ENCODE results near the gene CPNE4. TPM values are rescaled to one million over a fixed set of nuclear protein-coding genes. Genes with fewer than 3 reads are reported as not detected.
A peak's percentile ranks its signal among the peaks of the same experiment; 100 is the strongest.

Gene CPNE4
- total RNA-seq, 1 donor from 2014 or later = 0.26 TPM

DNA sequence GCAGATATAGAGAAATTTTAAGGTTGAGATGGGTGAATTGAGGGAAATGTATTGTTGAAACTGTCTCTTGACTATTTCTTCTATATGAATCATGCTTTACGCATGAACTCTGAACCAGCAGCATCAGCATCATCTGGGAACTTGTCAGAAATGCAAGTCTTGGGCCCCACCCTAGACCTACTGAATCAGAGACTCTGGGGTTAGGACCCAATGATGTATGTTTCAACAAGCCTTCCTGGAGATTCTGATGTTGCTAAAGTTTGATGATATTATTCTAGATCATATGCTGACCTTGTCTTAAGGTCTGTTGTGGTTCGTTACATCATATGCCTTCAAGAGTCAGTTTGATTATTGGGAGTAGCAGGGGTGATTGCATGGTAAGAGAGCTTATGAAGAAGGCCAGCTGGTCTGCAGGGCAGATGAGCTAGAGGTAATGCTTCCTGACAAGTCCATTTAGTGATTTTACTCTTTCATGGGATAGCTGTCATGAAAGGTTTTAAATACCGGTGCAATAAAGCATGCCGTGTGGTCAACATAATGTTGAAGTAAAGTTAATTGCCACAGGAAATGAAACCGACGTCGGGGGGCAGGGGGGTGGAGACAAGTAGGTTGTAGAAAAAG, 379.6 kb downstream of the CPNE4 start:
- H3K27me3 ChIP-seq = no peaks in the 10 kb centered on the region
- ATAC-seq = no peak
- H3K9me3 ChIP-seq = no peaks in the 10 kb centered on the region
- DNase-seq = no peak
- H3K36me3 ChIP-seq = no peaks in the 10 kb centered on the region
- TF ChIP-seq, protein P1, sequence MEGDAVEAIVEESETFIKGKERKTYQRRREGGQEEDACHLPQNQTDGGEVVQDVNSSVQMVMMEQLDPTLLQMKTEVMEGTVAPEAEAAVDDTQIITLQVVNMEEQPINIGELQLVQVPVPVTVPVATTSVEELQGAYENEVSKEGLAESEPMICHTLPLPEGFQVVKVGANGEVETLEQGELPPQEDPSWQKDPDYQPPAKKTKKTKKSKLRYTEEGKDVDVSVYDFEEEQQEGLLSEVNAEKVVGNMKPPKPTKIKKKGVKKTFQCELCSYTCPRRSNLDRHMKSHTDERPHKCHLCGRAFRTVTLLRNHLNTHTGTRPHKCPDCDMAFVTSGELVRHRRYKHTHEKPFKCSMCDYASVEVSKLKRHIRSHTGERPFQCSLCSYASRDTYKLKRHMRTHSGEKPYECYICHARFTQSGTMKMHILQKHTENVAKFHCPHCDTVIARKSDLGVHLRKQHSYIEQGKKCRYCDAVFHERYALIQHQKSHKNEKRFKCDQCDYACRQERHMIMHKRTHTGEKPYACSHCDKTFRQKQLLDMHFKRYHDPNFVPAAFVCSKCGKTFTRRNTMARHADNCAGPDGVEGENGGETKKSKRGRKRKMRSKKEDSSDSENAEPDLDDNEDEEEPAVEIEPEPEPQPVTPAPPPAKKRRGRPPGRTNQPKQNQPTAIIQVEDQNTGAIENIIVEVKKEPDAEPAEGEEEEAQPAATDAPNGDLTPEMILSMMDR (IDR thresholded peaks at IDR 0.05) = no peak
- no peaks in the 10 kb centered on the region for H3K4me1 ChIP-seq
- intact Hi-C loops (cut with DNase I) = no loop called here
- no peak overlapping the region for H3K27ac ChIP-seq
- no peak overlapping the region for H3K4me3 ChIP-seq

GRCh38 chr3:131645638-131646037, 389.2 kb downstream of the CPNE4 start:
- intact Hi-C loops (cut with DNase I) = no loop called here
- no peak for DNase-seq
- ATAC-seq = no peak
- Histone ChIP-seq H3K36me3 (no peaks in the 10 kb centered on the region), H3K4me3 (no peak overlapping the region), H3K27me3 (no peaks in the 10 kb centered on the region), H3K9me3 (no peaks in the 10 kb centered on the region), H3K27ac (no peak overlapping the region), H3K4me1 (no peaks in the 10 kb centered on the region)
- TF ChIP-seq, protein P1 (IDR thresholded peaks at IDR 0.05) = no peak

DNA sequence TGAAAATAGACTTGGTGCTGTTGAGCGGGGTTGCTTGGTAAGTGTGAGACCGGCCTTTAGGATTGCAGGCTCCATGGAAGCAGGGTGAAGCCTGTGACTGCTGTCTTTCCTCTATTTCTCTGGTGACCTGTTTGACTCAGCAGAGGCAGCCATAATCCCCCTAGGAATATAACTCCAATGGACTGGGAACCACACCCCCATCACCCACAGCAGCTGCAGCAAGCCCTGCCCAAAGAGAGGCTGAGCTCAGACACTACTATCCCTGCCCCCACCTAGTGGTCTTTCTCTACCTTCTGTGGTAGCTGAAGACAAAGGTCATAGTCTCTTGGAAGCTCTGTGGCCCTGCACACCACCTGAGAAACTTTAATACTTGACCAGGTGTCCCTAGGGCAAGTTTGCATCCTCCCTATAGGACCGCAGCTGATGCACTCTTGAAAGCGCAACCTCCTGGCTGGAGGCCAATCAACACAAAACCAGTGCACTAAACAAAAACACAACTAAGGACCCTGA, 398.5 kb downstream of the CPNE4 start:
- DNase-seq (no peak), ATAC-seq (no peak)
- Histone ChIP-seq H3K9me3 (no peaks in the 10 kb centered on the region), H3K36me3 (no peaks in the 10 kb centered on the region), H3K4me3 (no peak overlapping the region), H3K4me1 (no peaks in the 10 kb centered on the region), H3K27ac (no peak overlapping the region), H3K27me3 (no peaks in the 10 kb centered on the region)
- intact Hi-C loops (cut with DNase I) = no loop called here
- TF ChIP-seq, protein P1 (IDR thresholded peaks at IDR 0.05) = no peak

GRCh38 chr3:131630807-131631206, 404.0 kb downstream of the CPNE4 start:
- Histone ChIP-seq H3K9me3 (no peaks in the 10 kb centered on the region), H3K27me3 (no peaks in the 10 kb centered on the region), H3K27ac (no peak overlapping the region), H3K4me1 (no peaks in the 10 kb centered on the region), H3K4me3 (no peak overlapping the region), H3K36me3 (no peaks in the 10 kb centered on the region)
- ATAC-seq = no peak
- DNase-seq = no peak
- intact Hi-C loops (cut with DNase I) = no loop called here
- TF ChIP-seq, protein P1 (IDR thresholded peaks at IDR 0.05) = no peak

DNA sequence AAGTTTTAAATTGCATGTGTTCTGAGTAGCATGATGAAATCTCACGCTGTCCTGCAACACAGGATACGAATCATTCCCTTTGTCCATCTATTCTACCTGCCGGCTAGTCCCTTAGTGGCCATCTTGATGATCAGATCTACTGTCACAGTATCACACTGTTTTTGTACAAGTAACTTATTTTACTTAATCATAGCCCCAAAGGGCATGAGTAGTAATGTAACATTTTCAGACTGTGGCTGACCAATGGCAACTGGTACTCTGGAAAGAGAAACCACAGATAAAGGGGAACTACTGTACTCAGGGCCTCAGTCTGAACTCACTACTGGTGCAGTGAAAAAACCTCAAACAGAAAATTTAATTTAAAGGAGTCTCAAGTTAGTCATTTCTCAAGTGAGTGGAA, 404.7 kb downstream of the CPNE4 start:
- Histone ChIP-seq H3K4me1 (no peaks in the 10 kb centered on the region), H3K27ac (no peak overlapping the region), H3K36me3 (no peaks in the 10 kb centered on the region), H3K4me3 (no peak overlapping the region), H3K27me3 (no peaks in the 10 kb centered on the region), H3K9me3 (no peaks in the 10 kb centered on the region)
- ATAC-seq = peak; percentile 67
- no peak for DNase-seq
- intact Hi-C loops (cut with DNase I) = no loop called here
- TF ChIP-seq, protein P1 (IDR thresholded peaks at IDR 0.05) = no peak

DNA sequence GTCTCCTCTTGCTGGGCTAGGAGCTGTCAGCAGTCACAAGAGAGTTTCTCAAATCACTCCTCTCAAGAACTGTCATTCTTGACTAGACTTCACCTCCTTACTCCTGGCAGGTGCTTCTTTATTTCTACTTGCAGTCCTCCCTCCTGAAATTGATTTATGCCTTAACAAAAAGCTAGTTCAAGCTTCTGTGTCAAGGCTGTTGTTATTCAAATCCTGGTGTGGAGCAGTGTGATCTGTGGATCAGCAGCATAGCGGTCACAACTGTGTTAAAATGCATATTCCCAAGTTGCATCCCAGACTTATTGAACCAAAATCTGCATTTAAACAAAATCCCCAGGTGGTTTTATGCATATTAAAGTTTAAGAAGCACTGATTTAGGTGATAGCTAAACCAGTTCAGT, 411.4 kb downstream of the CPNE4 start:
- intact Hi-C loops (cut with DNase I) = no loop called here
- H3K4me1 ChIP-seq = no peaks in the 10 kb centered on the region
- no peak overlapping the region for H3K4me3 ChIP-seq
- DNase-seq = no peak
- H3K27ac ChIP-seq = no peak overlapping the region
- H3K9me3 ChIP-seq = no peaks in the 10 kb centered on the region
- no peaks in the 10 kb centered on the region for H3K27me3 ChIP-seq
- no peak for ATAC-seq
- TF ChIP-seq, protein P1 (IDR thresholded peaks at IDR 0.05) = no peak
- H3K36me3 ChIP-seq = no peaks in the 10 kb centered on the region
